Cardiac muscle cell (in vitro differentiated cells and primary cell): ENCODE measurements around the gene CNTFR. TPM values are rescaled to one million over a fixed set of nuclear protein-coding genes. Genes with fewer than 3 reads are reported as not detected.

ENCODE experiments used
- DNase-seq, 2 donors: peaks; one replicate each; pipeline versions ENCODE4 v3.0.0 to v3.0.0-alpha.2; 2010 to 2017; ENCODE audit warnings: low read depth in 1 of 2, low spot score in 1 of 2
- H3K27ac ChIP-seq: fragments of 200-600 bp; sonication (generic); 2 replicates; pipeline ENCODE4 v1.5.1; 2016
- H3K27me3 ChIP-seq: fragments of 200-600 bp; sonication (generic); 2 replicates; pipeline ENCODE4 v1.6.0; 2016; ENCODE audit warnings: control low read depth
- H3K36me3 ChIP-seq: fragments of 200-600 bp; sonication (generic); 2 replicates; pipeline ENCODE4 v1.5.1; 2016; ENCODE audit warnings: control low read depth
- H3K4me1 ChIP-seq: fragments of 200-600 bp; sonication (generic); 2 replicates; pipeline ENCODE4 v1.8.1; 2017; ENCODE audit warnings: low read depth, mild to moderate bottlenecking, mixed run types
- H3K4me3 ChIP-seq: fragments of 200-600 bp; sonication (generic); 2 replicates; pipeline ENCODE4 v1.5.1; 2016; ENCODE audit warnings: mild to moderate bottlenecking
- H3K9me3 ChIP-seq: fragments of 200-600 bp; sonication (generic); 2 replicates; pipeline ENCODE4 v1.5.1; 2017; ENCODE audit warnings: low read depth, mild to moderate bottlenecking, control low read depth
- polyA plus RNA-seq: library from polyadenylated mRNA; unstranded; fragments of >200 nt; fragmentation: Nextera tagmentation; extraction: Ambion mirVana; gene quantifications from 2 replicates; pipeline ENCODE4 v1.2.1, GENCODE V29; 2016
- total RNA-seq: library from RNA; depleted of rRNA; stranded (reverse); fragments of >200 nt; gene quantifications from 2 replicates; pipeline ENCODE4 v1.2.3, GENCODE V29; 2016
- TF ChIP-seq, protein P1 (sequence below): IDR thresholded peaks from 2 replicates; pipeline ENCODE4 v1.5.1; 2012; ENCODE audit warnings: low read depth, mild to moderate bottlenecking, low read length

CNTFR gene
- total and polyA plus RNA-seq, 2 experiments from 2014 or later: 15.5 to 29.8 TPM

DNA sequence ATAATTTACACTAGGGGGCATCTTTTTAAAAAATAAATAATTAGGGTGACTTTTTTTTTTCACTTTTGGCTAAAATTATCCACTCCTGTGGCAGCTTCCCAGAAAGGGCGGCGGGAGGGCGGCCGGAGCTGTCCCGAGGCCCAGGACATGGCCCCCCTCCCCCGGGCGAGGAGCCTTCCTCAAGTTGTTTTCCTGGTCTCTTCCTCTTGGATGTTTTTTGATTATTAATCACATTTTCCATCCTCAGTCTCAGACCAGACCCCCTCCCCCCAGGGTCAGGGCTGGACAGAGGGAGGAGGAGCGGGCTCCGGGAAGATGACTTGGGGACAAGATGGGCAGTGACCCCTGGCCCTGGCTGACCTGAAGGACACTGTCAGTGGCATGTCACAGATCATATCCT lies 4.7 kb upstream of the CNTFR start:
- H3K27me3 ChIP-seq: peaks cover 37% of the 10 kb centered on the region

DNA sequence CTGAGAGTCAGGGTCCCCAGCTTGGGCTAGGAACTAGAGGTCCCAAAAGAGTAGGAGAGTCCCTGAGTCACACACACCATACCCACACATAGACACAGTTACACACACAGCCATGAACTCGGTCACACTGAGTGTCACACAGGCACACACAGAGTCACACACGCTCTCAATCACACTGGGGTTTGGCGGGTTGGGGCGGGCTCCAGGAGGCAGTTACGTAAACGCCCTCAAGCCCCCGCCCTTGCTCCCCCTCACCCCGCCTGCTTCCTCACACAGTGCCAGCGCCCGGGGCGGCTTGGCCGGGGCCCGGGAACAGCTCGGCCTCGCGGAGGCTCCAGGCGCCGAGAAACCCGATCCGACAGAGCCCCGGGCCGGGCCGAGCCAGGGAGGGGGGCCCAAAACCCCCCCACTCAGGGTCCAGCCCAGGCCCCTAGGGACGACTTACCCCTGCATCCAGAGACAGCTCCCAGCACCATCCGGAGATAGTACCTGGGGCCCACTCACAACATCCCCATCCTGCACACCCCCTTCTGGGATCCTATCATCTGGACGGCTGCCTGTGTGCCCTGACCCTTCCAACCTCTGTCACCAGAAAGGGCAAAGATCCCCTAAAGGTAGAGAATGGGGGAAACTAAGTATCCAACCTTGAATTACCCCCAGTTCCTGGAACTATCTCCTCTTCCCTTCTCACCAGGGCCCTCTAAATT lies 3.5 kb upstream of the CNTFR start:
- no peak overlapping the region for H3K4me3 ChIP-seq
- H3K27ac ChIP-seq: no peak overlapping the region
- peaks cover 41% of the 10 kb centered on the region for H3K27me3 ChIP-seq
- TF ChIP-seq, protein P1, sequence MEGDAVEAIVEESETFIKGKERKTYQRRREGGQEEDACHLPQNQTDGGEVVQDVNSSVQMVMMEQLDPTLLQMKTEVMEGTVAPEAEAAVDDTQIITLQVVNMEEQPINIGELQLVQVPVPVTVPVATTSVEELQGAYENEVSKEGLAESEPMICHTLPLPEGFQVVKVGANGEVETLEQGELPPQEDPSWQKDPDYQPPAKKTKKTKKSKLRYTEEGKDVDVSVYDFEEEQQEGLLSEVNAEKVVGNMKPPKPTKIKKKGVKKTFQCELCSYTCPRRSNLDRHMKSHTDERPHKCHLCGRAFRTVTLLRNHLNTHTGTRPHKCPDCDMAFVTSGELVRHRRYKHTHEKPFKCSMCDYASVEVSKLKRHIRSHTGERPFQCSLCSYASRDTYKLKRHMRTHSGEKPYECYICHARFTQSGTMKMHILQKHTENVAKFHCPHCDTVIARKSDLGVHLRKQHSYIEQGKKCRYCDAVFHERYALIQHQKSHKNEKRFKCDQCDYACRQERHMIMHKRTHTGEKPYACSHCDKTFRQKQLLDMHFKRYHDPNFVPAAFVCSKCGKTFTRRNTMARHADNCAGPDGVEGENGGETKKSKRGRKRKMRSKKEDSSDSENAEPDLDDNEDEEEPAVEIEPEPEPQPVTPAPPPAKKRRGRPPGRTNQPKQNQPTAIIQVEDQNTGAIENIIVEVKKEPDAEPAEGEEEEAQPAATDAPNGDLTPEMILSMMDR: no peak
- H3K9me3 ChIP-seq: no peaks in the 10 kb centered on the region
- H3K36me3 ChIP-seq: no peaks in the 10 kb centered on the region
- no peak for DNase-seq
- H3K4me1 ChIP-seq: peaks cover 4% of the 10 kb centered on the region

More for the DNA sequence above, 4.7 kb upstream of the CNTFR start:
- Histone ChIP-seq H3K4me3 (no peak overlapping the region), H3K27ac (no peak overlapping the region), H3K9me3 (no peaks in the 10 kb centered on the region), H3K4me1 (peaks cover 10% of the 10 kb centered on the region), H3K36me3 (no peaks in the 10 kb centered on the region)
- no peak for DNase-seq
- TF ChIP-seq, protein P1: no peak

DNA sequence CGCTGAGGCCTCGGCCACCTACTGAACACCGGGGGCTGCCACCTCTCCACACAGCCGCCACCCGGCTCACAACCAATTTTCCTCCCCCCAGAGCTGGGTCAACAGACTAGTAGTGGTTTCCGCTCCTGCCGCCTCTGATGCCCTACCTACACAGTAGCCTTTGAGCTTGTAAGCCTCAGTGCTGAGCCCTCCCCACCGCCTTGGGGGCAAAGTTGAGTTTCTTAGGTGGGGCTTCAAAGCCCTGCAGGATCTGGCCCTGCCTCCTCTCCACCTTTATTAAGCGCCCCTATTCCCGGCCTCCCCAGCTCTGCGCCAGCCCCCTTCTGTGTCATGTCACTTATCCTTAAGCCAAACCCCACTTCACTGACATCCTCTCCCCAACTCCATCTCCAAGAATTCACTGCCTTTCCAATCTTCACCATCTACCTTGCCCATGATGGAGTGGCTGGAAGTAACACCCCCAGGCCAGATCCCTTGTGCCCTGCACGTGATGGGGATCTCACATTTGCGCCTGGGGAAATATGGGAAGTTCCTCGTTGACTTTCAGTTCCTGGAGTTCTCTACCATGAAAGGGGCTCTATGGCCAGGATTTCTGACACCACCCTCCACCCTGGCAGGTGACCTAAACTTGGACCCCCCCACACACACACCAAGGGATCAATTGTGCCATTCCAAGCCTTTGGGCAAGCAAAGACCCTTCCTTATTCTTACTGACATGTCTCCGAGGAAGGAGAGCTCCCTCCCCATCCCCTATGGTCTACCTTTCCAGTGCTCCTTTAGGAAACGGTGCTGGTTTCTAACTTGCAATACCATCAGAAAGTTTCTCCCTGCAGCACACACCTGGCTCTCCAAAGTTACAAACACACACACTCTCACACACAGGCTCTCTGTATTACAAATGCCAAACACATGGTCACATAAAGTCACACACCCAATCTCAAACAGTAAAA lies 2.7 kb upstream of the CNTFR start:
- H3K27ac ChIP-seq: no peak overlapping the region
- no peaks in the 10 kb centered on the region for H3K36me3 ChIP-seq
- H3K27me3 ChIP-seq: peaks cover 46% of the 10 kb centered on the region
- TF ChIP-seq, protein P1: no peak
- no peak overlapping the region for H3K4me3 ChIP-seq
- no peaks in the 10 kb centered on the region for H3K9me3 ChIP-seq
- peaks cover 4% of the 10 kb centered on the region for H3K4me1 ChIP-seq
- DNase-seq: no peak

DNA sequence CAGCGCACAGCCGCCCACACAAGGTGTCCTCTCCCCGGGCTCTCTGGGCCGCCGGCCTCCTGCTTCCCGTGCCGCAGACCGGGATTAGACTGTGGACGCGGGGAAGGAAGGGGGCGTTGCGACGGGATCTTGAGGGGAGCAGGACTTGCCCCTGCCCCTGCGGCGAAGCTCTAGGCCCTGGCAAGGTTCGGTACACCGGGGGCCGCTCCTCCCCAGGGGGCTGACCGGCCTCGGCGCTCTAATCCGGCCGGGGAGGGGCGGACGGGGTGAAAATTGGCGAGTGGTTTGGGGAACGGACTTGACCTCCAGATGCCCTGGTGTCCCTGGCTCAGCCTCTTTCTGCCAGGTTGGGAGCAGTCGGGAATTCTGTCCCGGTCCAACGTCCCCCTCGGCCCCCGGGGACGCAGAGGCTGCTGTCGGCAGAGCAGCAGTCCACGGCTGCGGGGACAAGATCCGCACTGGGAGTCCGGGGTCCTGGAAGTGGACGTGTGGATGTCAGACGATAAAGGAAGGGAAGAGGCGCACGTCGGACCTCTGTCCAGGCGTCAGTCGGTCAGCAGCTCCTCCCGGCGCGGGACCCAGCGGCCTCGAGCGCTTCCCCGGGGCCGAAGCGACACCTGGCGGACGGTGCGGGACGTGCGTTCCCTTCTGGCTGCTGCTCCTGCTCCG lies 1.9 kb upstream of the CNTFR start:
- H3K27ac ChIP-seq: no peak overlapping the region
- H3K36me3 ChIP-seq: no peaks in the 10 kb centered on the region
- TF ChIP-seq, protein P1: peak; percentile 87
- peaks cover 4% of the 10 kb centered on the region for H3K4me1 ChIP-seq
- no peaks in the 10 kb centered on the region for H3K9me3 ChIP-seq
- H3K4me3 ChIP-seq: no peak overlapping the region
- peak; percentile 85 to 89 for DNase-seq
- H3K27me3 ChIP-seq: peaks cover 47% of the 10 kb centered on the region
